Transverse colon (tissue), 3 donors: ENCODE data around the gene ZFHX3.

Experiments used
- EP300 ChIP-seq: sonication (generic); formaldehyde crosslinking; IDR thresholded peaks from one replicate; pipeline ENCODE4 v1.6.1; 2017; ENCODE audit warnings: antibody characterized with exemption, low read depth
- TF ChIP-seq, protein P1 (sequence below), 5 experiments: fragments of 200-600 bp in 3 of 5; fragments of 450-650 bp in 2 of 5; sonication (generic) in 3 of 5; IDR thresholded peaks; 1 replicate in 2 of 5; 2 replicates in 3 of 5; pipeline ENCODE4 v1.5.1; 2016 to 2017; ENCODE audit warnings: antibody characterized with exemption in 5 of 5, inconsistent platforms in 3 of 5, mild to moderate bottlenecking in 2 of 5, moderate library complexity in 1 of 5

DNA sequence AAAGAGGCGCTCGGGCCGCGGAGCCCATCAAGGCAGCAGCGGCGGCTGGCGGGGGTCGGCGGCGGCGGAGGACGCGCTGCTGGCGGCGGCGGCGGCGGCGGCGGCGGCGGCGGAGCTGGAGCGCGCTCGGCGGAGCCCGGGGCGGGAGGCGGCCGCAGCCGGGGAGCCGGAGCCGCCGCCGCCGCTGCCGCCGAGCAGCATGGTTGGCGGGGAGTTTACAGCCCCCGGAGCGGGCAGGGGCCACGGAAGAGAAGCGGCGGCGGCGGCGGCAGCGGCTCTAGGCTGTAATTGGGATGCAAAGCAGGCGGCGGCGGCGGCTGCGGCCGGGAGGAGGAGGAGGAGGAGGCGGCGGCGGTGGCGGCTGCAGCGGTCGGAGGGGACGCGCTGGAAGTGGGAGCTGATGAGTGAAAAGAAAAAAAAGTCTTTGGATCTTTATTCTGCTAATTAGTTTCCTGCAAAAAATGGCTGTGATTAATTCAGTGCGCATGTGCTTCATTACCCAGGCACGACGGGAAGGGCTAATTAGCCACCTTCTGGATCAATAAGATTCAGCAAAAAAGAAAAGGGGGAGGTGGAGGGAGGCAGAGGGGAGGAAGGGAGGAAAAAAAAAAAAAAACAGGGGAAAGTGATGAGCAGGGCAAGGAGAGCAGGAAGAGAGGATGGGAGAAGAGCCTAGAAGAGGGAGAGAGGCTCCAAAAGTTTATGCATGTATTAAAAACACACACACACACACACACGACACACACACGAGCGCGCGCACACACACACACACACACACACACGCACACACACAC is 10.9 kb upstream of the ZFHX3 start:
- TF ChIP-seq, protein P1, sequence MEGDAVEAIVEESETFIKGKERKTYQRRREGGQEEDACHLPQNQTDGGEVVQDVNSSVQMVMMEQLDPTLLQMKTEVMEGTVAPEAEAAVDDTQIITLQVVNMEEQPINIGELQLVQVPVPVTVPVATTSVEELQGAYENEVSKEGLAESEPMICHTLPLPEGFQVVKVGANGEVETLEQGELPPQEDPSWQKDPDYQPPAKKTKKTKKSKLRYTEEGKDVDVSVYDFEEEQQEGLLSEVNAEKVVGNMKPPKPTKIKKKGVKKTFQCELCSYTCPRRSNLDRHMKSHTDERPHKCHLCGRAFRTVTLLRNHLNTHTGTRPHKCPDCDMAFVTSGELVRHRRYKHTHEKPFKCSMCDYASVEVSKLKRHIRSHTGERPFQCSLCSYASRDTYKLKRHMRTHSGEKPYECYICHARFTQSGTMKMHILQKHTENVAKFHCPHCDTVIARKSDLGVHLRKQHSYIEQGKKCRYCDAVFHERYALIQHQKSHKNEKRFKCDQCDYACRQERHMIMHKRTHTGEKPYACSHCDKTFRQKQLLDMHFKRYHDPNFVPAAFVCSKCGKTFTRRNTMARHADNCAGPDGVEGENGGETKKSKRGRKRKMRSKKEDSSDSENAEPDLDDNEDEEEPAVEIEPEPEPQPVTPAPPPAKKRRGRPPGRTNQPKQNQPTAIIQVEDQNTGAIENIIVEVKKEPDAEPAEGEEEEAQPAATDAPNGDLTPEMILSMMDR (IDR thresholded peaks at IDR 0.05) = no peak
- TF ChIP-seq EP300 = no peak
